H1 (cell line): Measurements from ENCODE around the gene RSF1. TPM values are rescaled to one million over a fixed set of nuclear protein-coding genes. Genes with fewer than 3 reads are reported as not detected.

Source experiments
- POU5F1 ChIP-seq: IDR thresholded peaks from 2 replicates; pipeline ENCODE4 v1.6.1; 2011; ENCODE audit warnings: low read depth, mild to moderate bottlenecking, low read length, moderate library complexity
- SIX5 ChIP-seq: IDR thresholded peaks from 2 replicates; pipeline ENCODE4 v1.6.1; 2011; ENCODE audit warnings: mild to moderate bottlenecking, low read depth, low read length
- SP4 ChIP-seq: IDR thresholded peaks from 2 replicates; pipeline ENCODE4 v1.6.1; 2012; ENCODE audit warnings: low read length, inconsistent platforms
- SRF ChIP-seq: IDR thresholded peaks from 2 replicates; pipeline ENCODE4 v1.6.1; 2011; ENCODE audit warnings: mild to moderate bottlenecking, low read depth, low read length, moderate library complexity
- polyA plus RNA-seq, 7 experiments: library from polyadenylated mRNA; depleted of rRNA in 3 of 7; stranded (reverse) in 5 of 7; unstranded in 2 of 7; fragments of >200 nt in 5 of 7; fragments of 200-250 nt in 2 of 7; gene quantifications; 1 replicate in 5 of 7; 2 replicates in 1 of 7; 4 replicates in 1 of 7; pipeline versions ENCODE4 v1.2.1 to v1.2.3, GENCODE V29; 2011 to 2013; ENCODE audit warnings: missing spikeins in 2 of 7, mixed read lengths in 2 of 7
- total RNA-seq: library from RNA; stranded (reverse); fragmentation: NEBNext Ultra II Directional; extraction: Animal tissue kit (Norgen Biotek cat#: 25700); gene quantifications from 2 replicates; pipeline ENCODE4 v1.2.1, GENCODE V29; 2021
- TF ChIP-seq, protein P1 (sequence below): fragments of 300-600 bp; sonication (generic); IDR thresholded peaks from 2 replicates; pipeline ENCODE4 v1.7.1; 2012; ENCODE audit warnings: low read length, moderate library complexity, mild to moderate bottlenecking, inconsistent platforms; ENCODE audit not compliant: insufficient replicate concordance

The RSF1 gene
- total and polyA plus RNA-seq, 2 of the 8 experiments (the other 6 are each of a cell fraction or from before 2014, with no cell fraction given) = 17.8 to 87.9 TPM

DNA sequence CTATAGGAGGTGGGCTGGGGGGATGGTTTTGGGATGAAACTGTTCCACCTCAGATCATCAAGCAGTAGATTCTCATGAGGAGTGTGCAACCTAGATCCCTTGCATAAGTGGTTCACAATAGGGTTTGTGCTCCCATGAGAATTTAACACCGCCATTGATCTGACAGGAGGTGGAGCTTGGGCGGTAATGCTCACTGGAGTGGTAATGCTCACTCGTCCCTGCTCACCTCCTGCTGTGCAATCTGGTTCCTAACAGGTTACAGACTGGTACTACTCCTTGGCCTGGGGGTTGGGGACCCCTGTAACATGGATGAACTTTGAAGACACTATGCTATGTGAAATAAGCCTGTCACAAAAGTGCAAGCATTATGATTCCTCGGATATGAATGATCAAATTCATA, 95.9 kb downstream of the RSF1 start (continued):
- TF ChIP-seq, protein P1, sequence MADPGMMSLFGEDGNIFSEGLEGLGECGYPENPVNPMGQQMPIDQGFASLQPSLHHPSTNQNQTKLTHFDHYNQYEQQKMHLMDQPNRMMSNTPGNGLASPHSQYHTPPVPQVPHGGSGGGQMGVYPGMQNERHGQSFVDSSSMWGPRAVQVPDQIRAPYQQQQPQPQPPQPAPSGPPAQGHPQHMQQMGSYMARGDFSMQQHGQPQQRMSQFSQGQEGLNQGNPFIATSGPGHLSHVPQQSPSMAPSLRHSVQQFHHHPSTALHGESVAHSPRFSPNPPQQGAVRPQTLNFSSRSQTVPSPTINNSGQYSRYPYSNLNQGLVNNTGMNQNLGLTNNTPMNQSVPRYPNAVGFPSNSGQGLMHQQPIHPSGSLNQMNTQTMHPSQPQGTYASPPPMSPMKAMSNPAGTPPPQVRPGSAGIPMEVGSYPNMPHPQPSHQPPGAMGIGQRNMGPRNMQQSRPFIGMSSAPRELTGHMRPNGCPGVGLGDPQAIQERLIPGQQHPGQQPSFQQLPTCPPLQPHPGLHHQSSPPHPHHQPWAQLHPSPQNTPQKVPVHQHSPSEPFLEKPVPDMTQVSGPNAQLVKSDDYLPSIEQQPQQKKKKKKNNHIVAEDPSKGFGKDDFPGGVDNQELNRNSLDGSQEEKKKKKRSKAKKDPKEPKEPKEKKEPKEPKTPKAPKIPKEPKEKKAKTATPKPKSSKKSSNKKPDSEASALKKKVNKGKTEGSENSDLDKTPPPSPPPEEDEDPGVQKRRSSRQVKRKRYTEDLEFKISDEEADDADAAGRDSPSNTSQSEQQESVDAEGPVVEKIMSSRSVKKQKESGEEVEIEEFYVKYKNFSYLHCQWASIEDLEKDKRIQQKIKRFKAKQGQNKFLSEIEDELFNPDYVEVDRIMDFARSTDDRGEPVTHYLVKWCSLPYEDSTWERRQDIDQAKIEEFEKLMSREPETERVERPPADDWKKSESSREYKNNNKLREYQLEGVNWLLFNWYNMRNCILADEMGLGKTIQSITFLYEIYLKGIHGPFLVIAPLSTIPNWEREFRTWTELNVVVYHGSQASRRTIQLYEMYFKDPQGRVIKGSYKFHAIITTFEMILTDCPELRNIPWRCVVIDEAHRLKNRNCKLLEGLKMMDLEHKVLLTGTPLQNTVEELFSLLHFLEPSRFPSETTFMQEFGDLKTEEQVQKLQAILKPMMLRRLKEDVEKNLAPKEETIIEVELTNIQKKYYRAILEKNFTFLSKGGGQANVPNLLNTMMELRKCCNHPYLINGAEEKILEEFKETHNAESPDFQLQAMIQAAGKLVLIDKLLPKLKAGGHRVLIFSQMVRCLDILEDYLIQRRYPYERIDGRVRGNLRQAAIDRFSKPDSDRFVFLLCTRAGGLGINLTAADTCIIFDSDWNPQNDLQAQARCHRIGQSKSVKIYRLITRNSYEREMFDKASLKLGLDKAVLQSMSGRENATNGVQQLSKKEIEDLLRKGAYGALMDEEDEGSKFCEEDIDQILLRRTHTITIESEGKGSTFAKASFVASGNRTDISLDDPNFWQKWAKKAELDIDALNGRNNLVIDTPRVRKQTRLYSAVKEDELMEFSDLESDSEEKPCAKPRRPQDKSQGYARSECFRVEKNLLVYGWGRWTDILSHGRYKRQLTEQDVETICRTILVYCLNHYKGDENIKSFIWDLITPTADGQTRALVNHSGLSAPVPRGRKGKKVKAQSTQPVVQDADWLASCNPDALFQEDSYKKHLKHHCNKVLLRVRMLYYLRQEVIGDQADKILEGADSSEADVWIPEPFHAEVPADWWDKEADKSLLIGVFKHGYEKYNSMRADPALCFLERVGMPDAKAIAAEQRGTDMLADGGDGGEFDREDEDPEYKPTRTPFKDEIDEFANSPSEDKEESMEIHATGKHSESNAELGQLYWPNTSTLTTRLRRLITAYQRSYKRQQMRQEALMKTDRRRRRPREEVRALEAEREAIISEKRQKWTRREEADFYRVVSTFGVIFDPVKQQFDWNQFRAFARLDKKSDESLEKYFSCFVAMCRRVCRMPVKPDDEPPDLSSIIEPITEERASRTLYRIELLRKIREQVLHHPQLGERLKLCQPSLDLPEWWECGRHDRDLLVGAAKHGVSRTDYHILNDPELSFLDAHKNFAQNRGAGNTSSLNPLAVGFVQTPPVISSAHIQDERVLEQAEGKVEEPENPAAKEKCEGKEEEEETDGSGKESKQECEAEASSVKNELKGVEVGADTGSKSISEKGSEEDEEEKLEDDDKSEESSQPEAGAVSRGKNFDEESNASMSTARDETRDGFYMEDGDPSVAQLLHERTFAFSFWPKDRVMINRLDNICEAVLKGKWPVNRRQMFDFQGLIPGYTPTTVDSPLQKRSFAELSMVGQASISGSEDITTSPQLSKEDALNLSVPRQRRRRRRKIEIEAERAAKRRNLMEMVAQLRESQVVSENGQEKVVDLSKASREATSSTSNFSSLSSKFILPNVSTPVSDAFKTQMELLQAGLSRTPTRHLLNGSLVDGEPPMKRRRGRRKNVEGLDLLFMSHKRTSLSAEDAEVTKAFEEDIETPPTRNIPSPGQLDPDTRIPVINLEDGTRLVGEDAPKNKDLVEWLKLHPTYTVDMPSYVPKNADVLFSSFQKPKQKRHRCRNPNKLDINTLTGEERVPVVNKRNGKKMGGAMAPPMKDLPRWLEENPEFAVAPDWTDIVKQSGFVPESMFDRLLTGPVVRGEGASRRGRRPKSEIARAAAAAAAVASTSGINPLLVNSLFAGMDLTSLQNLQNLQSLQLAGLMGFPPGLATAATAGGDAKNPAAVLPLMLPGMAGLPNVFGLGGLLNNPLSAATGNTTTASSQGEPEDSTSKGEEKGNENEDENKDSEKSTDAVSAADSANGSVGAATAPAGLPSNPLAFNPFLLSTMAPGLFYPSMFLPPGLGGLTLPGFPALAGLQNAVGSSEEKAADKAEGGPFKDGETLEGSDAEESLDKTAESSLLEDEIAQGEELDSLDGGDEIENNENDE = no peak
- TF ChIP-seq SRF (no peak), SIX5 (no peak), SP4 (no peak), POU5F1 (no peak)
